Adrenal gland (tissue), 12 donors: ENCODE measurements around the gene PRRG4. TPM values are rescaled to one million over a fixed set of nuclear protein-coding genes. Genes with fewer than 3 reads are reported as not detected.

Source experiments
- DNase-seq, 7 donors: peaks; one replicate each; pipeline ENCODE4 v3.0.0-alpha.2; 2019 to 2020
- H3K27ac ChIP-seq, 5 donors: fragments of 200-600 bp; sonication (generic) in 4 of 5; 1 replicate in 3 of 5; 2 replicates in 2 of 5; pipeline versions ENCODE4 v1.5.1 to v1.8.0; 2016 to 2020; ENCODE audit warnings: mild to moderate bottlenecking in 1 of 5
- H3K27me3 ChIP-seq: fragments of 200-600 bp; 2 replicates; pipeline ENCODE4 v1.8.0; 2021
- H3K36me3 ChIP-seq, 2 donors: fragments of 200-600 bp; replicated peaks in 1 of 2; 1 replicate in 1 of 2; 2 replicates in 1 of 2; pipeline versions ENCODE4 v1.5.1 to v1.8.0; 2018 to 2022
- H3K4me1 ChIP-seq, 2 donors: fragments of 200-600 bp; replicated peaks in 1 of 2; 1 replicate in 1 of 2; 2 replicates in 1 of 2; pipeline versions ENCODE4 v1.5.1 to v1.8.0; 2018 to 2021
- H3K4me3 ChIP-seq, 4 donors: fragments of 200-600 bp; sonication (generic) in 3 of 4; one replicate each; pipeline ENCODE4 v1.5.1; 2016 to 2018
- H3K9me3 ChIP-seq, 3 donors: fragments of 200-600 bp; sonication (generic) in 1 of 3; replicated peaks in 1 of 3; 1 replicate in 2 of 3; 2 replicates in 1 of 3; pipeline versions ENCODE4 v1.5.1 to v1.8.0; 2016 to 2021
- CTCF ChIP-seq, 6 experiments: fragments of 450-650 bp in 4 of 6; fragments of 200-600 bp in 2 of 6; sonication (generic) in 1 of 6; IDR thresholded peaks; 1 replicate in 5 of 6; 2 replicates in 1 of 6; pipeline versions ENCODE4 v1.5.1 to v1.8.0; 2016 to 2021; ENCODE audit warnings: antibody characterized with exemption in 6 of 6, mild to moderate bottlenecking in 2 of 6, moderate library complexity in 1 of 6
- POLR2A ChIP-seq, 2 donors: fragments of 450-650 bp; IDR thresholded peaks; one replicate each; pipeline ENCODE4 v1.6.1; 2017; ENCODE audit warnings: antibody characterized with exemption in 2 of 2, mild to moderate bottlenecking in 2 of 2, moderate library complexity in 1 of 2
- WGBS, 4 donors: extraction: QIAGEN DNeasy Blood & Tissue Kit in 2 of 4; methylation state at CpG; one replicate each; pipeline versions ENCODE4 v1.1.5 to v1.1.7; 2013 to 2017; 5-methylcytosine and 5-hydroxymethylcytosine counted together
- intact Hi-C, 2 donors: fragments of 100-400 bp; cut with DNase I; formaldehyde crosslinking; loops; one replicate each; pipeline versions ENCODE4 v1.14.1 to v1.15.0; 2022 to 2023
- polyA plus RNA-seq, 3 donors: library from polyadenylated mRNA; stranded (reverse); fragments of 200-250 nt in 2 of 3; fragments of 350-450 nt in 1 of 3; fragmentation: Illumina TruSeq in 1 of 3; extraction: RNeasy Lipid Tissue Mini Kit (QIAGEN cat#74804) in 1 of 3; gene quantifications; one replicate each; pipeline ENCODE4 v1.2.3, GENCODE V29; 2013 to 2014
- total RNA-seq, 9 donors: library from RNA; depleted of rRNA in 4 of 9; stranded (reverse); fragments of >200 nt in 4 of 9; fragments of 120-200 nt in 1 of 9; fragmentation: NEBNext Ultra II Directional in 1 of 9; extraction: Animal tissue kit (Norgen Biotek cat#: 25700) in 1 of 9; gene quantifications; one replicate each; pipeline versions ENCODE4 v1.1.0 to v1.2.4, GENCODE V29; 2013 to 2023
- donor health status: healthy with polysubstance abuse.
- donor health status: Bipolar disorder and iron deficiency.
- donor health status: DM: yes; HTN: yes; CAD: no.
- donor health status: DM: no; HTN: no; CAD: no.
- donor health status: DM: no; HTN: no; CAD: no.
- donor health status: DM: yes; HTN: yes; CAD: no.

Gene PRRG4
- total and polyA plus RNA-seq, 12 donors, result 0.11 to 3.5 (median 1.6) TPM

DNA sequence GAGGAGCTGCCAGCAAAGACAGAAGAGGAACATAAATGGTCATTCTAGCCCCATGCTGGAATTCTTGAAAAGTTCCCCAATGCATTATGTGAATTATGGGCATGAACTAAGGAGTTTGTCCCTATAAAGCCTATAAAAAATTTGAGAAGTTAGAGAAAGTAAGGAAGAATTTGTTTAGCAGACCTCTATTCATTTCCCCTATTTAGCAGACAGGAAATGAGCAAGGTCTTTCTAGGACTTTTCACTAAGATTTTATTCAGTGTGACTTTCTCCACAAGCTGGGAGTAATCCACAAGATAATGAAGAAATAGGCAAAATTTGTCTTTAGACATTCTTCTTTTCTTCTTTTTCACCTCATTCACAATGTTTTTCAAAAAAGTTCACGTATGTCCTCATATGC, 20.0 kb downstream of the PRRG4 start:
- Histone ChIP-seq H3K36me3 (no peaks in the 10 kb centered on the region), H3K4me1 (no peaks in the 10 kb centered on the region), H3K4me3 (no peak overlapping the region), H3K9me3 (no peaks in the 10 kb centered on the region), H3K27me3 (no peaks in the 10 kb centered on the region), H3K27ac (no peak overlapping the region)
- intact Hi-C loops, result no loop called here
- TF ChIP-seq POLR2A (IDR thresholded peaks at IDR 0.05) (no peak), CTCF (IDR thresholded peaks at IDR 0.05) (no peak)
- WGBS, 4 donors, result 71 to 90% (median 76%) methylated on average over 1 of the region's 1 CpG
- DNase-seq, result no peak

GRCh38 chr11:32851251-32851650, 21.5 kb downstream of the PRRG4 start:
- Histone ChIP-seq H3K27ac (no peak overlapping the region), H3K4me3 (no peak overlapping the region), H3K36me3 (no peaks in the 10 kb centered on the region), H3K27me3 (no peaks in the 10 kb centered on the region), H3K9me3 (no peaks in the 10 kb centered on the region), H3K4me1 (no peaks in the 10 kb centered on the region)
- DNase-seq, result no peak
- WGBS, 4 donors, result 78 to 97% (median 93%) methylated on average over 1 of the region's 1 CpG
- TF ChIP-seq CTCF (IDR thresholded peaks at IDR 0.05) (no peak), POLR2A (IDR thresholded peaks at IDR 0.05) (no peak)
- intact Hi-C loops, result no loop called here

- H3K36me3 ChIP-seq, result no peaks in the 10 kb centered on the region
- TF ChIP-seq POLR2A (IDR thresholded peaks at IDR 0.05), result no peak
- no peak for TF ChIP-seq CTCF (IDR thresholded peaks at IDR 0.05)
- no peaks in the 10 kb centered on the region for H3K27me3 ChIP-seq
- H3K9me3 ChIP-seq, result no peaks in the 10 kb centered on the region
- intact Hi-C loops, result no loop called here
- no peak overlapping the region for H3K4me3 ChIP-seq
- DNase-seq, result no peak
- no peak overlapping the region for H3K27ac ChIP-seq
- H3K4me1 ChIP-seq, result no peaks in the 10 kb centered on the region
- WGBS, 4 donors, result 66 to 76% (median 69%) methylated on average over 4 of the region's 4 CpGs
These were observed 22.5 kb downstream of the PRRG4 start for GRCh38 chr11:32852207-32852606.

- no peak overlapping the region for H3K4me3 ChIP-seq
- no peaks in the 10 kb centered on the region for H3K27me3 ChIP-seq
- H3K4me1 ChIP-seq, result no peaks in the 10 kb centered on the region
- H3K27ac ChIP-seq, result no peak overlapping the region
- no peaks in the 10 kb centered on the region for H3K36me3 ChIP-seq
- no peaks in the 10 kb centered on the region for H3K9me3 ChIP-seq
- intact Hi-C loops, result no loop called here
- TF ChIP-seq POLR2A (IDR thresholded peaks at IDR 0.05) (no peak), CTCF (IDR thresholded peaks at IDR 0.05) (no peak)
- DNase-seq, result no peak
- WGBS, 4 donors, result 68 to 78% (median 73%) methylated on average over 2 of the region's 2 CpGs
These were observed 25.9 kb downstream of the PRRG4 start for GRCh38 chr11:32855601-32856000.
